Measurements from ENCODE around the gene PBX3. TPM values are rescaled to one million over a fixed set of nuclear protein-coding genes. Genes with fewer than 3 reads are reported as not detected.

The PBX3 gene
- total RNA-seq, 1 experiment from 2014 or later = 39.0 TPM

DNA sequence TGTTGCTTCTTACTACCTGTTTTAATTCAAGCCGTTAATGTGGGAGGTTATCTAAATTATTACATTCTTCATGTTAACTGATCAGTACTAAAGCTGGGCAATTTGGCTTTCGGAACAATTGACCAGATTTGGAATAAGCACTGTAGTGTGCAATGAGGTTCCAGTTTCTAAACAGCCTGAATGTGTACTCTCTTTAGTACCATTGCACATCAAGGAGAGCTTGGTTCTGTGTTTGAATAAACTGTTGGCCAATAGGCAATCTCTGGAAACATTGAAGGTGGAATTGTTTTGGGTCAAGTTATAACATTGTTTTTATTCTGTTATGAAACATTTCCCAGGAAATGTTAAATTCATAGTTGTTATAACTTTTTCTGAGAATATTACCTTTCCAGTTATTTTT lies 105.2 kb downstream of the PBX3 start:
- TF ChIP-seq, protein P1, sequence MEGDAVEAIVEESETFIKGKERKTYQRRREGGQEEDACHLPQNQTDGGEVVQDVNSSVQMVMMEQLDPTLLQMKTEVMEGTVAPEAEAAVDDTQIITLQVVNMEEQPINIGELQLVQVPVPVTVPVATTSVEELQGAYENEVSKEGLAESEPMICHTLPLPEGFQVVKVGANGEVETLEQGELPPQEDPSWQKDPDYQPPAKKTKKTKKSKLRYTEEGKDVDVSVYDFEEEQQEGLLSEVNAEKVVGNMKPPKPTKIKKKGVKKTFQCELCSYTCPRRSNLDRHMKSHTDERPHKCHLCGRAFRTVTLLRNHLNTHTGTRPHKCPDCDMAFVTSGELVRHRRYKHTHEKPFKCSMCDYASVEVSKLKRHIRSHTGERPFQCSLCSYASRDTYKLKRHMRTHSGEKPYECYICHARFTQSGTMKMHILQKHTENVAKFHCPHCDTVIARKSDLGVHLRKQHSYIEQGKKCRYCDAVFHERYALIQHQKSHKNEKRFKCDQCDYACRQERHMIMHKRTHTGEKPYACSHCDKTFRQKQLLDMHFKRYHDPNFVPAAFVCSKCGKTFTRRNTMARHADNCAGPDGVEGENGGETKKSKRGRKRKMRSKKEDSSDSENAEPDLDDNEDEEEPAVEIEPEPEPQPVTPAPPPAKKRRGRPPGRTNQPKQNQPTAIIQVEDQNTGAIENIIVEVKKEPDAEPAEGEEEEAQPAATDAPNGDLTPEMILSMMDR (IDR thresholded peaks at IDR 0.05) = no peak
- TF ChIP-seq TCF7L2 (IDR thresholded peaks at IDR 0.05; ENCODE audit: low read depth, low read length) (no peak), SIN3A (IDR thresholded peaks at IDR 0.05; ENCODE audit: borderline replicate concordance, insufficient read depth, low read depth, low read length) (no peak), POLR2AphosphoS5 (IDR thresholded peaks at IDR 0.05; ENCODE audit: low read depth, low read length) (no peak)
- TF ChIP-seq, protein P2, sequence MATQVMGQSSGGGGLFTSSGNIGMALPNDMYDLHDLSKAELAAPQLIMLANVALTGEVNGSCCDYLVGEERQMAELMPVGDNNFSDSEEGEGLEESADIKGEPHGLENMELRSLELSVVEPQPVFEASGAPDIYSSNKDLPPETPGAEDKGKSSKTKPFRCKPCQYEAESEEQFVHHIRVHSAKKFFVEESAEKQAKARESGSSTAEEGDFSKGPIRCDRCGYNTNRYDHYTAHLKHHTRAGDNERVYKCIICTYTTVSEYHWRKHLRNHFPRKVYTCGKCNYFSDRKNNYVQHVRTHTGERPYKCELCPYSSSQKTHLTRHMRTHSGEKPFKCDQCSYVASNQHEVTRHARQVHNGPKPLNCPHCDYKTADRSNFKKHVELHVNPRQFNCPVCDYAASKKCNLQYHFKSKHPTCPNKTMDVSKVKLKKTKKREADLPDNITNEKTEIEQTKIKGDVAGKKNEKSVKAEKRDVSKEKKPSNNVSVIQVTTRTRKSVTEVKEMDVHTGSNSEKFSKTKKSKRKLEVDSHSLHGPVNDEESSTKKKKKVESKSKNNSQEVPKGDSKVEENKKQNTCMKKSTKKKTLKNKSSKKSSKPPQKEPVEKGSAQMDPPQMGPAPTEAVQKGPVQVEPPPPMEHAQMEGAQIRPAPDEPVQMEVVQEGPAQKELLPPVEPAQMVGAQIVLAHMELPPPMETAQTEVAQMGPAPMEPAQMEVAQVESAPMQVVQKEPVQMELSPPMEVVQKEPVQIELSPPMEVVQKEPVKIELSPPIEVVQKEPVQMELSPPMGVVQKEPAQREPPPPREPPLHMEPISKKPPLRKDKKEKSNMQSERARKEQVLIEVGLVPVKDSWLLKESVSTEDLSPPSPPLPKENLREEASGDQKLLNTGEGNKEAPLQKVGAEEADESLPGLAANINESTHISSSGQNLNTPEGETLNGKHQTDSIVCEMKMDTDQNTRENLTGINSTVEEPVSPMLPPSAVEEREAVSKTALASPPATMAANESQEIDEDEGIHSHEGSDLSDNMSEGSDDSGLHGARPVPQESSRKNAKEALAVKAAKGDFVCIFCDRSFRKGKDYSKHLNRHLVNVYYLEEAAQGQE (IDR thresholded peaks at IDR 0.05; ENCODE audit: insufficient read depth in 1 of 2, low read depth in 2 of 2, low read length in 1 of 2) = no peak
- intact Hi-C loops (cut with micrococcal nuclease; ENCODE audit: unreplicated experiment) = no loop called here
- no peaks in the 10 kb centered on the region for H3K9me3 ChIP-seq (ENCODE audit: control insufficient read depth, insufficient read depth, low read depth, low read length)
- in situ Hi-C loops (cut with HindIII; ENCODE audit: low pct_unique_long_range_greater_than_20kb, low sequenced_read_pairs) = no loop called here
- no peak overlapping the region for H3K27ac ChIP-seq (ENCODE audit: low read length)
- DNase-seq (ENCODE audit: low read depth, low spot score) (no peak), ATAC-seq (no peak)
- H3K36me3 ChIP-seq (ENCODE audit: control insufficient read depth, insufficient read depth, low read length) = 0 out of 2 replicates have a peak, but pooled peaks cover 2% of the 10 kb centered on the region
- H3K27me3 ChIP-seq (ENCODE audit: control insufficient read depth, insufficient read depth, low read length) = no peaks in the 10 kb centered on the region
- ChIA-PET POLR2A (no interaction called here), CTCF (no interaction called here)
- no peak overlapping the region for H3K4me3 ChIP-seq (ENCODE audit: low read depth in 2 of 2, low read length in 2 of 2)
- peaks cover 18% of the 10 kb centered on the region; the same call in 1 of the 2 replicates for H3K4me1 ChIP-seq (ENCODE audit: control insufficient read depth, insufficient read depth, low read length)
- no TSS peak for BruUV-seq (replicated peaks)

DNA sequence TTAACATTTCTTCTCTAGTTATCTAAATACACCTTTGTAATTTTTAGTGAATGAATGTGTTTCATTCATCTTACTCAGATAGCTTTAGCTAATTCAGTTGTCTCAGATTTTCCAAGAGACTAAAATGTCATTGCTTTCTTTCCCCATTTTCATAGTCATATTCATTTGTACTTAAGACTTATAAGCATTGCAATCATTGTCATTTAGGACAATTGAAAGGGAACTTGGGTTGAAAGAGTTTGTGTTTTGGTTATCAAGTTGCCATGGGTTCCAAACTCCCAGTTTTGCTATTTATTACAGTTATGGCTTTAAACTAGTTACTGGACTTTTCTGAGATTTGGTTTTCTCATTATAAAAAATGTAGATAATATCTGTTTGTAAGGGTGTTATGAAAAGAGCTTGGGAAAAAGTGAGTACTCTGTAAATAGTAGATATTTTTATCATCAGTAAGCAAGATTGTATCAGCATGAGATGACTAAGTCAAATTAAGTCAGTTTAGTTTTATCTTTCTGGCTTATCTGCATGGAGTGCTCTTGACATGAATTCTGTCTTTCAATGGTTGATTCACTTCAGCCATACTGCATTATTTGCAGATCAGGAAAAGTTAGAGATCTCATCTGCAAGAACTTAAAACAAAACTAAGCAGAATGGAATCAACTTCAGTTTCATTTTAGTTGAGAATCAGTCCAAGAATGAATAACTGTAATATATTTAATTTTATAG lies 107.5 kb downstream of the PBX3 start:
- no peak overlapping the region; the same call in 1 of the 2 replicates for H3K27ac ChIP-seq (ENCODE audit: low read length)
- H3K9me3 ChIP-seq (ENCODE audit: control insufficient read depth, insufficient read depth, low read depth, low read length) = no peaks in the 10 kb centered on the region
- ATAC-seq (no peak), DNase-seq (ENCODE audit: low read depth, low spot score) (no peak)
- 0 out of 2 replicates have a peak, but pooled peaks cover under 1% of the 10 kb centered on the region for H3K36me3 ChIP-seq (ENCODE audit: control insufficient read depth, insufficient read depth, low read length)
- H3K4me3 ChIP-seq (ENCODE audit: low read depth in 2 of 2, low read length in 2 of 2) = no peak overlapping the region
- TF ChIP-seq POLR2AphosphoS5 (IDR thresholded peaks at IDR 0.05; ENCODE audit: low read depth, low read length) = no peak
- TF ChIP-seq, protein P1 (IDR thresholded peaks at IDR 0.05) = no peak
- no peak for TF ChIP-seq SIN3A (IDR thresholded peaks at IDR 0.05; ENCODE audit: borderline replicate concordance, insufficient read depth, low read depth, low read length)
- TF ChIP-seq, protein P2 (IDR thresholded peaks at IDR 0.05; ENCODE audit: insufficient read depth in 1 of 2, low read depth in 2 of 2, low read length in 1 of 2) = no peak
- no peak for TF ChIP-seq TCF7L2 (IDR thresholded peaks at IDR 0.05; ENCODE audit: low read depth, low read length)
- CTCF ChIA-PET = no interaction called here
- BruUV-seq (replicated peaks) = no TSS peak
- POLR2A ChIA-PET = no interaction called here
- H3K27me3 ChIP-seq (ENCODE audit: control insufficient read depth, insufficient read depth, low read length) = no peaks in the 10 kb centered on the region
- in situ Hi-C loops (cut with HindIII; ENCODE audit: low pct_unique_long_range_greater_than_20kb, low sequenced_read_pairs) = no loop called here
- intact Hi-C loops (cut with micrococcal nuclease; ENCODE audit: unreplicated experiment) = no loop called here
- peaks cover 13% of the 10 kb centered on the region; the same call in 1 of the 2 replicates for H3K4me1 ChIP-seq (ENCODE audit: control insufficient read depth, insufficient read depth, low read length)
